Trophoblast cell (in vitro differentiated cells and primary cell): ENCODE results near the gene MDM2. TPM values are rescaled to one million over a fixed set of nuclear protein-coding genes. Genes with fewer than 3 reads are reported as not detected.

Experiments used
- DNase-seq, 2 donors: peaks; one replicate each; pipeline ENCODE4 v3.0.0-alpha.2; 2016
- H2AFZ ChIP-seq: 2 replicates; pipeline ENCODE4 v1.6.1; 2013; ENCODE audit warnings: low read length, moderate library complexity, mild to moderate bottlenecking; ENCODE audit not compliant: insufficient read depth, poor library complexity
- H2AK5ac ChIP-seq: 2 replicates; pipeline ENCODE4 v1.6.1; 2013; ENCODE audit warnings: mild to moderate bottlenecking, low read length
- H2BK120ac ChIP-seq: 2 replicates; pipeline ENCODE4 v1.6.1; 2013; ENCODE audit warnings: low read length, mild to moderate bottlenecking, moderate library complexity; ENCODE audit not compliant: insufficient read depth, poor library complexity
- H2BK12ac ChIP-seq: 2 replicates; pipeline ENCODE4 v1.6.1; 2013; ENCODE audit warnings: mild to moderate bottlenecking, low read length, moderate library complexity
- H2BK5ac ChIP-seq: 2 replicates; pipeline ENCODE4 v1.6.1; 2013; ENCODE audit warnings: low read length, low read depth, moderate library complexity, mild to moderate bottlenecking; ENCODE audit not compliant: poor library complexity
- H3K14ac ChIP-seq: 2 replicates; pipeline ENCODE4 v1.6.1; 2013; ENCODE audit warnings: mild to moderate bottlenecking, low read length
- H3K18ac ChIP-seq: 2 replicates; pipeline ENCODE4 v1.6.1; 2013; ENCODE audit warnings: mild to moderate bottlenecking, low read length
- H3K23ac ChIP-seq: 2 replicates; pipeline ENCODE4 v1.6.1; 2013; ENCODE audit warnings: low read length
- H3K27ac ChIP-seq: 2 replicates; pipeline ENCODE4 v1.5.1; 2013; ENCODE audit warnings: low read depth, mild to moderate bottlenecking, inconsistent platforms, low read length, moderate library complexity
- H3K27me3 ChIP-seq: 2 replicates; pipeline ENCODE4 v1.6.1; 2013; ENCODE audit warnings: inconsistent platforms, mild to moderate bottlenecking, low read length, moderate library complexity; ENCODE audit not compliant: insufficient read depth
- H3K36me3 ChIP-seq, 2 experiments: 1 replicate in 1 of 2; 2 replicates in 1 of 2; pipeline ENCODE4 v1.6.1; 2013; ENCODE audit warnings: low read length in 2 of 2, mild to moderate bottlenecking in 2 of 2, moderate library complexity in 1 of 2; ENCODE audit not compliant: insufficient read depth in 2 of 2, control insufficient read depth in 1 of 2
- H3K4ac ChIP-seq: 2 replicates; pipeline ENCODE4 v1.6.1; 2013; ENCODE audit warnings: low read depth, mild to moderate bottlenecking, low read length, moderate library complexity
- H3K4me1 ChIP-seq, 2 experiments: 1 replicate in 1 of 2; 2 replicates in 1 of 2; pipeline ENCODE4 v1.6.1; 2013; ENCODE audit warnings: low read length in 2 of 2, mild to moderate bottlenecking in 2 of 2, moderate library complexity in 1 of 2; ENCODE audit not compliant: insufficient read depth in 2 of 2, control insufficient read depth in 1 of 2
- H3K4me2 ChIP-seq: 2 replicates; pipeline ENCODE4 v1.6.1; 2013; ENCODE audit warnings: inconsistent platforms, mild to moderate bottlenecking, low read length, moderate library complexity
- H3K4me3 ChIP-seq: 2 replicates; pipeline ENCODE4 v1.5.1; 2013; ENCODE audit warnings: mild to moderate bottlenecking, low read depth, low read length, inconsistent platforms
- H3K79me1 ChIP-seq: one replicate; pipeline ENCODE4 v1.6.1; 2013; ENCODE audit warnings: low read length
- H3K79me2 ChIP-seq: 2 replicates; pipeline ENCODE4 v1.6.1; 2013; ENCODE audit warnings: low read length, mild to moderate bottlenecking; ENCODE audit not compliant: control insufficient read depth, insufficient read depth, poor library complexity
- H3K9ac ChIP-seq: 2 replicates; pipeline ENCODE4 v1.6.1; 2013; ENCODE audit warnings: mild to moderate bottlenecking, low read length
- H3K9me3 ChIP-seq: 2 replicates; pipeline ENCODE4 v1.6.1; 2013; ENCODE audit warnings: low read depth, mild to moderate bottlenecking, control low read depth, inconsistent platforms, low read length; ENCODE audit not compliant: insufficient read depth
- H4K12ac ChIP-seq: 2 replicates; pipeline ENCODE4 v1.6.1; 2013; ENCODE audit warnings: low read depth, mild to moderate bottlenecking, low read length, moderate library complexity
- H4K8ac ChIP-seq: 2 replicates; pipeline ENCODE4 v1.6.1; 2013; ENCODE audit warnings: low read depth, mild to moderate bottlenecking, low read length, moderate library complexity
- H4K91ac ChIP-seq: one replicate; pipeline ENCODE4 v1.6.1; 2013; ENCODE audit warnings: low read depth, mild to moderate bottlenecking, low read length, moderate library complexity
- WGBS: extraction: QIAGEN DNeasy Blood & Tissue Kit; methylation state at CpG from one replicate; pipeline ENCODE4 v1.1.7; 2013; ENCODE audit warnings: missing lambda C conversion rate; ENCODE audit not compliant: insufficient read length, insufficient coverage; ENCODE audit errors: extremely low coverage; 5-methylcytosine and 5-hydroxymethylcytosine counted together
- polyA plus RNA-seq: library from polyadenylated mRNA; stranded (reverse); fragments of 200-250 nt; gene quantifications from 2 replicates; pipeline ENCODE4 v1.2.3, GENCODE V29; 2013

The MDM2 gene
- 194 and 207 TPM in 2 replicates for polyA plus RNA-seq

DNA sequence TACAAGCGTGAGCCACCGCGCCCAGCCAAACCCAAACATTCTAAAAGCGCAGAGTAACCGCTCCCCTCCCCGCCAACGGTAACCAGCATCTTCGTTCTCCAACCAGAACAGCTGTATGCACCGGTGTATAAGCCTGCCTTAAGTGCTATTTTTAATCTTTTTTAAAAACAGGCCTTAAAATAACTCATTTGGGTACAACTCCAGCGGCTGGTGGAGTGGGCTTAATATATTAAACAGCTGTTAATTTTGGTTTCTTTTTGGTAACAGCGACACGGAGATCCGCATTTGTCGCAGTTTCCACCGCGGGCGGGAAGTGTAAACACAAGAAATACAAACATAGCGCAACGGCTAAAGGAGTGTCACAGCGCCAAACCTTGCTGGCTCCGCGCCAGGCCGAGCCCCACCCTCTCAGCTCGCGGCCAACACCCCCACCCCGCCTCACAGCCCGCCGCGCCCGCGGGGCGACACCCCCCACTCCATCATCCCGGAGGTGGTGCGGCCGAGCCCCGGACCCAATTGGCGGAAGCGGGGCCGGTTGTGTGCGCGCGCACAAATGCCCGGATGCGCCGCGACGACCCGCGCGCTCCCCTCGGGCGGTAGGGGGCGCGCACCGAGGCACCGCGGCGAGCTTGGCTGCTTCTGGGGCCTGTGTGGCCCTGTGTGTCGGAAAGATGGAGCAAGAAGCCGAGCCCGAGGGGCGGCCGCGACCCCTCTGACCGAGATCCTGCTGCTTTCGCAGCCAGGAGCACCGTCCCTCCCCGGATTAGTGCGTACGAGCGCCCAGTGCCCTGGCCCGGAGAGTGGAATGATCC lies at the start of gene MDM2:
Gene MDM2 (plus strand): TSS at position 602 of the 812 bp plus-strand sequence. CDS start 301 bp downstream, outside the sequence.
- peak within 1 kb of the TSS; percentile 79 for H3K4me2 ChIP-seq
- H2BK120ac ChIP-seq: peak within 1 kb of the TSS; percentile 100
- peak within 1 kb of the TSS; percentile 21 for H2BK12ac ChIP-seq
- H3K27me3 ChIP-seq: no peaks in the 10 kb centered on the region
- no CpG with 5 or more reads among the region's 72 CpGs for WGBS
- H2AFZ ChIP-seq: peak within 1 kb of the TSS; percentile 76
- peak within 1 kb of the TSS; percentile 93 for H4K12ac ChIP-seq
- peak within 1 kb of the TSS; percentile 100 for H3K27ac ChIP-seq
- H3K18ac ChIP-seq: peak within 1 kb of the TSS; percentile 96
- H2BK5ac ChIP-seq: peak within 1 kb of the TSS; percentile 99
- H2AK5ac ChIP-seq: peak within 1 kb of the TSS; percentile 91
- peak within 1 kb of the TSS; percentile 94 for H3K4me3 ChIP-seq
- peaks cover 25% of the 10 kb centered on the region for H3K79me1 ChIP-seq
- peaks cover 4 to 5% of the 10 kb centered on the region in 2 experiments for H3K36me3 ChIP-seq
- H3K14ac ChIP-seq: peak within 1 kb of the TSS; percentile 95
- H4K91ac ChIP-seq: peak within 1 kb of the TSS; percentile 100
- peak within 1 kb of the TSS; percentile 90 for H3K4ac ChIP-seq
- peak; percentile 87 to 94 for DNase-seq
- H3K9me3 ChIP-seq: no peaks in the 10 kb centered on the region
- H3K9ac ChIP-seq: peak within 1 kb of the TSS; percentile 100
- H3K23ac ChIP-seq: no peak within 1 kb of the TSS
- H3K4me1 ChIP-seq: peaks cover 6 to 8% of the 10 kb centered on the region in 2 experiments
- peak within 1 kb of the TSS; percentile 95 for H4K8ac ChIP-seq
- H3K79me2 ChIP-seq: peaks cover 10% of the 10 kb centered on the region

- Histone ChIP-seq H3K4me1 (no peaks in the 10 kb centered on the region), H3K4me2 (no peak overlapping the region)
- WGBS: no CpG with 5 or more reads among the region's 5 CpGs
These were observed 48.1 kb upstream of the MDM2 start for GRCh38 chr12:68759852-68760251.

GRCh38 chr12:68760806-68761441 lies 47.1 kb upstream of the MDM2 start:
- Histone ChIP-seq H3K14ac (no peak overlapping the region), H4K91ac (no peak overlapping the region), H3K79me2 (no peaks in the 10 kb centered on the region), H3K36me3 (peaks cover 11 to 15% of the 10 kb centered on the region in 2 experiments), H3K79me1 (no peaks in the 10 kb centered on the region), H3K4me1 (no peaks in the 10 kb centered on the region), H3K27ac (no peak overlapping the region), H3K23ac (no peak overlapping the region), H3K18ac (no peak overlapping the region), H2BK12ac (no peak overlapping the region), H3K4me3 (no peak overlapping the region), H2BK5ac (no peak overlapping the region), H4K12ac (no peak overlapping the region), H3K4ac (no peak overlapping the region), H3K27me3 (no peaks in the 10 kb centered on the region), H3K9ac (no peak overlapping the region), H3K4me2 (no peak overlapping the region), H2AK5ac (no peak overlapping the region), H3K9me3 (no peaks in the 10 kb centered on the region), H2AFZ (no peak overlapping the region), H4K8ac (no peak overlapping the region), H2BK120ac (no peak overlapping the region)
- DNase-seq: no peak
- WGBS: no CpG with 5 or more reads among the region's 7 CpGs

More at GRCh38 chr12:68759852-68760251, 48.1 kb upstream of the MDM2 start:
- peaks cover 14 to 18% of the 10 kb centered on the region in 2 experiments for H3K36me3 ChIP-seq
- H2AK5ac ChIP-seq: no peak overlapping the region
- no peak overlapping the region for H2BK5ac ChIP-seq
- no peaks in the 10 kb centered on the region for H3K9me3 ChIP-seq
- H3K27me3 ChIP-seq: no peaks in the 10 kb centered on the region
- H3K4ac ChIP-seq: no peak overlapping the region
- H3K23ac ChIP-seq: no peak overlapping the region
- no peak overlapping the region for H3K27ac ChIP-seq
- H2BK12ac ChIP-seq: no peak overlapping the region
- H3K79me2 ChIP-seq: no peaks in the 10 kb centered on the region
- H4K12ac ChIP-seq: no peak overlapping the region
- no peak overlapping the region for H3K4me3 ChIP-seq
- H2AFZ ChIP-seq: no peak overlapping the region
- no peak overlapping the region for H3K14ac ChIP-seq
- no peak overlapping the region for H3K9ac ChIP-seq
- no peak overlapping the region for H3K18ac ChIP-seq
- H4K91ac ChIP-seq: no peak overlapping the region
- no peaks in the 10 kb centered on the region for H3K79me1 ChIP-seq
- H4K8ac ChIP-seq: no peak overlapping the region
- peak; percentile 70 to 84 for DNase-seq
- H2BK120ac ChIP-seq: no peak overlapping the region

DNA sequence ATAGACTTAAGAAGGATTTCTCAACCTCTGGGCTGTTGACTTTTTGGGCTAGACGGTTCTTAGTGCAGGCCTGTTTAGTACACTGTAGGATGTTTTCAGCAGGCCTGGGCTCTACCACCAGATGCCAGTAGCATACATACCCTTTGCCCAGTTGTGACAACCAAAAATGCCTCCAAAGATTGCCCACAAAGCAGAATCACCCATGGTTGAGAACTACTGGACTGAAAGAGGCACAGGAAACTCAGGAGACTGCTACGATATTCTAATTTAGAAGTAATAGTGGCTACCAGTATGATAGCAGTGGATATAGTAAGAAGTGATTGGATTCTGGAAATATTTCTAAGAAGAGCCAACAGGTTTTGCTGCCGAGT lies 46.5 kb upstream of the MDM2 start:
- no peaks in the 10 kb centered on the region for H3K4me1 ChIP-seq
- DNase-seq: no peak
- no peak overlapping the region for H2BK5ac ChIP-seq
- H2BK12ac ChIP-seq: no peak overlapping the region
- H2AFZ ChIP-seq: no peak overlapping the region
- H2AK5ac ChIP-seq: no peak overlapping the region
- peaks cover 11 to 15% of the 10 kb centered on the region in 2 experiments for H3K36me3 ChIP-seq
- H4K91ac ChIP-seq: no peak overlapping the region
- no peak overlapping the region for H4K12ac ChIP-seq
- no peak overlapping the region for H3K18ac ChIP-seq
- H2BK120ac ChIP-seq: no peak overlapping the region
- no peaks in the 10 kb centered on the region for H3K79me2 ChIP-seq
- no peaks in the 10 kb centered on the region for H3K79me1 ChIP-seq
- H3K9me3 ChIP-seq: no peaks in the 10 kb centered on the region
- H3K4ac ChIP-seq: no peak overlapping the region
- H3K4me3 ChIP-seq: no peak overlapping the region
- WGBS: no CpG with 5 or more reads among the region's 3 CpGs
- H3K9ac ChIP-seq: no peak overlapping the region
- no peak overlapping the region for H3K14ac ChIP-seq
- H3K27ac ChIP-seq: no peak overlapping the region
- no peak overlapping the region for H3K23ac ChIP-seq
- H4K8ac ChIP-seq: no peak overlapping the region
- no peak overlapping the region for H3K4me2 ChIP-seq
- no peaks in the 10 kb centered on the region for H3K27me3 ChIP-seq
